HepG2 (cell line): ENCODE results near the gene CPPED1. TPM values are rescaled to one million over a fixed set of nuclear protein-coding genes. Genes with fewer than 3 reads are reported as not detected.

Source experiments
- AKAP8 ChIP-seq: sonication (generic); formaldehyde crosslinking; IDR thresholded peaks from 2 replicates; pipeline ENCODE4 v1.5.1; 2020; ENCODE audit warnings: mild to moderate bottlenecking, missing genetic modification reagents
- ATF2 ChIP-seq: sonication (generic); formaldehyde crosslinking; IDR thresholded peaks from 2 replicates; pipeline ENCODE4 v1.4.0; 2020; ENCODE audit warnings: missing genetic modification reagents
- CHCHD3 ChIP-seq: sonication (generic); formaldehyde crosslinking; IDR thresholded peaks from 2 replicates; pipeline ENCODE4 v1.8.0; 2022; ENCODE audit warnings: mild to moderate bottlenecking, missing genetic modification reagents, moderate library complexity
- DNMT1 ChIP-seq: sonication (generic); formaldehyde crosslinking; IDR thresholded peaks from 2 replicates; pipeline ENCODE4 v1.5.1; 2020; ENCODE audit warnings: mild to moderate bottlenecking, missing genetic modification reagents
- ELF3 ChIP-seq: IDR thresholded peaks from 2 replicates; pipeline ENCODE4 v1.6.1; 2016; ENCODE audit warnings: missing genetic modification reagents, missing compliant biosample characterization
- FOXA3 ChIP-seq: IDR thresholded peaks from 2 replicates; pipeline ENCODE4 v1.6.1; 2016; ENCODE audit warnings: missing genetic modification reagents, missing compliant biosample characterization
- FOXK1 ChIP-seq: sonication (generic); formaldehyde crosslinking; IDR thresholded peaks from 2 replicates; pipeline ENCODE4 v1.4.0; 2020; ENCODE audit warnings: low read depth, missing genetic modification reagents, borderline replicate concordance
- GATAD1 ChIP-seq: IDR thresholded peaks from 2 replicates; pipeline ENCODE4 v1.6.1; 2016; ENCODE audit warnings: missing genetic modification reagents, missing compliant biosample characterization
- HIC2 ChIP-seq: sonication (generic); formaldehyde crosslinking; IDR thresholded peaks from 2 replicates; pipeline ENCODE4 v1.9.0; 2022; ENCODE audit warnings: low read depth, missing genetic modification reagents
- HNRNPL ChIP-seq: fragments of 200-400 bp; formaldehyde crosslinking; IDR thresholded peaks from 2 replicates; pipeline ENCODE4 v1.6.1; 2017; ENCODE audit warnings: mild to moderate bottlenecking, low read depth, low read length
- IRF9 ChIP-seq: sonication (generic); formaldehyde crosslinking; IDR thresholded peaks from 2 replicates; pipeline ENCODE4 v1.8.0; 2022; ENCODE audit warnings: missing genetic modification reagents, mild to moderate bottlenecking, borderline replicate concordance
- KLF13 ChIP-seq: sonication (generic); formaldehyde crosslinking; IDR thresholded peaks from 2 replicates; pipeline ENCODE4 v1.4.0; 2020; ENCODE audit warnings: mild to moderate bottlenecking, missing genetic modification reagents
- NFYC ChIP-seq: IDR thresholded peaks from 2 replicates; pipeline ENCODE4 v1.6.1; 2016; ENCODE audit warnings: missing genetic modification reagents, missing compliant biosample characterization
- NPAS2 ChIP-seq: sonication (generic); formaldehyde crosslinking; IDR thresholded peaks from 2 replicates; pipeline ENCODE4 v1.8.0; 2022; ENCODE audit warnings: mild to moderate bottlenecking, missing genetic modification reagents, borderline replicate concordance
- PATZ1 ChIP-seq: sonication (generic); formaldehyde crosslinking; IDR thresholded peaks from 2 replicates; pipeline ENCODE4 v1.4.0; 2020; ENCODE audit warnings: missing genetic modification reagents
- RAD21 ChIP-seq: fragments of 450-650 bp; formaldehyde crosslinking; IDR thresholded peaks from 2 replicates; pipeline ENCODE4 v1.5.0; 2020; ENCODE audit warnings: mild to moderate bottlenecking
- SIX4 ChIP-seq: sonication (generic); formaldehyde crosslinking; IDR thresholded peaks from 2 replicates; pipeline ENCODE4 v1.4.0; 2020; ENCODE audit warnings: missing genetic modification reagents
- U2AF1 ChIP-seq: fragments of 200-400 bp; formaldehyde crosslinking; optimal IDR thresholded peaks from 2 replicates; pipeline ENCODE3; 2017; ENCODE audit warnings: mild to moderate bottlenecking, low read depth, low read length
- ZBTB7B ChIP-seq: sonication (generic); formaldehyde crosslinking; IDR thresholded peaks from 2 replicates; pipeline ENCODE4 v1.4.0; 2020; ENCODE audit warnings: missing genetic modification reagents
- ZKSCAN5 ChIP-seq: sonication (generic); formaldehyde crosslinking; IDR thresholded peaks from 2 replicates; pipeline ENCODE4 v1.5.1; 2020; ENCODE audit warnings: mild to moderate bottlenecking, missing genetic modification reagents
- ZNF260 ChIP-seq: sonication (generic); formaldehyde crosslinking; IDR thresholded peaks from 2 replicates; pipeline ENCODE4 v1.4.0; 2020; ENCODE audit warnings: missing genetic modification reagents, low read depth, mild to moderate bottlenecking, borderline replicate concordance
- ZNF496 ChIP-seq: sonication (generic); formaldehyde crosslinking; IDR thresholded peaks from 2 replicates; pipeline ENCODE4 v1.8.1; 2023; ENCODE audit warnings: mild to moderate bottlenecking, moderate library complexity, missing genetic modification reagents; ENCODE audit not compliant: insufficient replicate concordance
- polyA plus RNA-seq, 8 experiments: library from polyadenylated mRNA; depleted of rRNA in 3 of 8; stranded (reverse) in 7 of 8; unstranded in 1 of 8; fragments of >200 nt; fragmentation: Illumina TruSeq in 4 of 8; extraction: Trizol in 4 of 8; gene quantifications; 2 replicates each; pipeline versions ENCODE4 v1.2.1 to v1.2.3, GENCODE V29; 2011 to 2016; ENCODE audit warnings: low read depth in 4 of 8, missing spikeins in 1 of 8, mixed read lengths in 1 of 8; ENCODE audit not compliant: insufficient read depth in 1 of 8
- total RNA-seq, 5 experiments: library from RNA; depleted of rRNA; stranded (reverse); fragments of >200 nt; fragmentation: Illumina TruSeq; extraction: Trizol; gene quantifications; 2 replicates each; pipeline ENCODE4 v1.2.3, GENCODE V29; 2016; ENCODE audit warnings: low read depth in 1 of 5

Gene CPPED1
- total and polyA plus RNA-seq, 2 of the 13 experiments (the other 11 are each of a cell fraction or from before 2014, with no cell fraction given), result 66.6 to 71.3 TPM

GRCh38 chr16:12613131-12613991 lies 190.3 kb downstream of the CPPED1 start (continued):
- TF ChIP-seq AKAP8 (CRISPR knock-in tag) (peak; percentile 74; the same call in 1 of the 2 replicates), RAD21 (peak; percentile 35), KLF13 (no peak), ZKSCAN5 (CRISPR knock-in tag) (no peak), ELF3 (CRISPR knock-in tag) (peak; percentile 96), U2AF1 (no peak), NPAS2 (CRISPR knock-in tag) (no peak), HIC2 (CRISPR knock-in tag) (peak; percentile 40; the same call in 1 of the 2 replicates), GATAD1 (CRISPR knock-in tag) (peak; percentile 4; the same call in 1 of the 2 replicates), CHCHD3 (CRISPR knock-in tag) (no peak), IRF9 (CRISPR knock-in tag) (0 out of 2 replicates have a peak, but pooled peaks have one; percentile 15), PATZ1 (CRISPR knock-in tag) (peak; percentile 81), ZNF496 (no peak), NFYC (CRISPR knock-in tag) (peak; percentile 78), FOXA3 (CRISPR knock-in tag) (peak; percentile 74; the same call in 1 of the 2 replicates), SIX4 (CRISPR knock-in tag) (0 out of 2 replicates have a peak, but pooled peaks have one; percentile 24), ATF2 (CRISPR knock-in tag) (peak; percentile 80; the same call in 1 of the 2 replicates), ZBTB7B (CRISPR knock-in tag) (peak; percentile 39; the same call in 1 of the 2 replicates), FOXK1 (peak; percentile 18; the same call in 1 of the 2 replicates), HNRNPL (no peak), ZNF260 (CRISPR knock-in tag) (no peak), DNMT1 (CRISPR knock-in tag) (no peak)
